ENCODE results near the gene PDE6B.

Gene PDE6B

GRCh38 chr4:712093-712492 lies 86.7 kb downstream of the PDE6B start:
- DNase-seq (ENCODE audit: low read depth): no peak
- no peak overlapping the region for H3K4me3 ChIP-seq (replicated peaks; ENCODE audit: low read depth, low read length)
- no peak for TF ChIP-seq CTCF (IDR thresholded peaks at IDR 0.05; ENCODE audit: low read length, missing control alignments)

GRCh38 chr4:712916-713632 lies 87.7 kb downstream of the PDE6B start:
- no peak for TF ChIP-seq CTCF (IDR thresholded peaks at IDR 0.05; ENCODE audit: low read length, missing control alignments)
- H3K4me3 ChIP-seq (replicated peaks; ENCODE audit: low read depth, low read length): no peak overlapping the region

GRCh38 chr4:714087-714486 lies 88.7 kb downstream of the PDE6B start:
- no peak overlapping the region for H3K4me3 ChIP-seq (replicated peaks; ENCODE audit: low read depth, low read length)
- no peak for DNase-seq (ENCODE audit: low read depth)
- no peak for TF ChIP-seq CTCF (IDR thresholded peaks at IDR 0.05; ENCODE audit: low read length, missing control alignments)

More at GRCh38 chr4:712916-713632, 87.7 kb downstream of the PDE6B start:
- no peak for DNase-seq (ENCODE audit: low read depth)

GRCh38 chr4:717601-718320 lies 92.4 kb downstream of the PDE6B start:
- TF ChIP-seq CTCF (IDR thresholded peaks at IDR 0.05; ENCODE audit: low read length, missing control alignments): no peak
- no peak for DNase-seq (ENCODE audit: low read depth)
- no peak overlapping the region for H3K4me3 ChIP-seq (replicated peaks; ENCODE audit: low read depth, low read length)

GRCh38 chr4:718460-718859 lies 93.1 kb downstream of the PDE6B start:
- H3K4me3 ChIP-seq (replicated peaks; ENCODE audit: low read depth, low read length): no peak overlapping the region
- TF ChIP-seq CTCF (IDR thresholded peaks at IDR 0.05; ENCODE audit: low read length, missing control alignments): no peak
- DNase-seq (ENCODE audit: low read depth): no peak

All from fibroblast of pulmonary artery (primary cell).